ENCODE data around the gene MAGI2.
A peak's percentile ranks its signal among the peaks of the same experiment; 100 is the strongest.

The MAGI2 gene

DNA sequence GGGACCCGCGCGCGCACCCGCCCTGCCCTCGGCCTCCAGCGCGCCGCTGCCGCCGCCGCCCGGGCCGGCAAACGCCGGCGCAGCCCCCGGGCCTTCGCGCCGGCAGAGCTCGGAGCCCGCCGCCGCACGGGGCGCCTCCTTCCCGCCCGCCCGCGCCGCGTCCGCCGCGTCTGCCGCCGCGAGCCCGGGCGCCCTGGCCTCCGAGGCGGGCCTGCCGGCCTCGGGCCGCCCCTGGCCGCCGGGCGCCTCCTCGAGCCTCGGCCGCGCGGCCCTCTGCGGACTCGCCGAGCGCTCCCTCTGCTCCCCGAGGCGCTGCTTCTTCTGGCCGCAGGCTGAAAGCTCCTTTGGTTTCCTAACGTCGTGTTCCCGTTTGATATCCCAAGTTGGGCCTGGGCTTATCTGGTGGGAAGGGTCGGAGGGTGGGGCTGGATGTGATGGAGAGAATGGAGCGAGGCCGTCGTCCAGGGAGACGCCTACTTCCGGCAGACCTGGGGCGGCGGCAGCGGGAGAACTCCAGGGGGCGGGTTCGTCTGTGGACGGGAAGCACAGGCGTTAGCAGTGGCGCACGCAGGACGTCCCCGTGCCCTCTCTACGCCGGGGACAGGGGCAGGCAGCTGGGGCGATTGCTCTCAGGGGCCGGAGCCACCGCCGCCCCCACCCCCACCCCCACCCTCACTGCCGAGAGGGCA is 1433.9 kb downstream of the MAGI2 start:
- TF ChIP-seq, protein P1, sequence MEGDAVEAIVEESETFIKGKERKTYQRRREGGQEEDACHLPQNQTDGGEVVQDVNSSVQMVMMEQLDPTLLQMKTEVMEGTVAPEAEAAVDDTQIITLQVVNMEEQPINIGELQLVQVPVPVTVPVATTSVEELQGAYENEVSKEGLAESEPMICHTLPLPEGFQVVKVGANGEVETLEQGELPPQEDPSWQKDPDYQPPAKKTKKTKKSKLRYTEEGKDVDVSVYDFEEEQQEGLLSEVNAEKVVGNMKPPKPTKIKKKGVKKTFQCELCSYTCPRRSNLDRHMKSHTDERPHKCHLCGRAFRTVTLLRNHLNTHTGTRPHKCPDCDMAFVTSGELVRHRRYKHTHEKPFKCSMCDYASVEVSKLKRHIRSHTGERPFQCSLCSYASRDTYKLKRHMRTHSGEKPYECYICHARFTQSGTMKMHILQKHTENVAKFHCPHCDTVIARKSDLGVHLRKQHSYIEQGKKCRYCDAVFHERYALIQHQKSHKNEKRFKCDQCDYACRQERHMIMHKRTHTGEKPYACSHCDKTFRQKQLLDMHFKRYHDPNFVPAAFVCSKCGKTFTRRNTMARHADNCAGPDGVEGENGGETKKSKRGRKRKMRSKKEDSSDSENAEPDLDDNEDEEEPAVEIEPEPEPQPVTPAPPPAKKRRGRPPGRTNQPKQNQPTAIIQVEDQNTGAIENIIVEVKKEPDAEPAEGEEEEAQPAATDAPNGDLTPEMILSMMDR (conservative IDR thresholded peaks at IDR 0.05; ENCODE audit: low read length): peak; percentile 23
- DNase-seq (ENCODE audit: low read depth): peak; percentile 87

DNA sequence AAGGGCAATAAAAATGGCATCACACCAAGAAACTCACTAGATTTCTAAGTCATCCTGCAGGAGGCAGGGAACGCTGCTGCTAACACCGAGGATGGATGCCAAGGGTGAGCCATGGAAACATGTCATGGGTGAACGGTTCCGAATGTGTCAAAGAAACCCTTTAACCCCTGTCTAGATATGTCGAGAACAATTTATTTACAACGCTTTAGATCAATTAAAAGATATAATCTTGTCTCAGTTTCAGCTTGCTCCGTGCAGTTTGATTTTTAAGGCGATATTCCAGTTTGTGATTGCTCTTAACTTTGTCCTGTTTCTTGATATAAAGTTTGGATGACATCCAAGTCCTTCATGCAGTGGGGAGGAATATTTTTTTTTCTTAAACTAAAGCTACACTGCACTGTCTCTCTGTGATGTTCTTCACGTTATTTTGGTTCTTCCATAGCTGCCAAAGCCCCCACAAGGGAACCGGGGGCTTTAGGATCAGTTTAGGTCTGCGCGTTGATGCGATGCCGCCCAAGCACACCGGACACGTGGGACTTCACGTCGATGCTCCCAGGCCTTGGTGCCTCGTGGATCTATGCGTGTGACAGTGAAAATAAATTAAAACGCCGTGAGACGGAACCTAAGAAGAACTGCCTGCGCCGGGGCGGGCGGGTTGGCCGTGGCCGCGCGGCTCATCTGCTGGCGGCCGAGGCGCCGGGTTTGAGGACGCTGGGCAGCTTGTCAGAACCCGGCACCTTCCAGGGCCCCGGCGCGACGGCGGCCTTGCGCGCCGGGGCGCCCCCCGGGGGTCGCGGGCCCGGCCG is 1434.6 kb downstream of the MAGI2 start:
- peak overlapping the region; percentile 57 for H3K4me3 ChIP-seq (ENCODE audit: low read length)
- peak; percentile 54 for DNase-seq (ENCODE audit: low read depth)
- TF ChIP-seq, protein P1 (conservative IDR thresholded peaks at IDR 0.05; ENCODE audit: low read length): peak; percentile 37

More for the DNA sequence above, 1433.9 kb downstream of the MAGI2 start:
- H3K4me3 ChIP-seq (ENCODE audit: low read length): peak overlapping the region; percentile 66

DNA sequence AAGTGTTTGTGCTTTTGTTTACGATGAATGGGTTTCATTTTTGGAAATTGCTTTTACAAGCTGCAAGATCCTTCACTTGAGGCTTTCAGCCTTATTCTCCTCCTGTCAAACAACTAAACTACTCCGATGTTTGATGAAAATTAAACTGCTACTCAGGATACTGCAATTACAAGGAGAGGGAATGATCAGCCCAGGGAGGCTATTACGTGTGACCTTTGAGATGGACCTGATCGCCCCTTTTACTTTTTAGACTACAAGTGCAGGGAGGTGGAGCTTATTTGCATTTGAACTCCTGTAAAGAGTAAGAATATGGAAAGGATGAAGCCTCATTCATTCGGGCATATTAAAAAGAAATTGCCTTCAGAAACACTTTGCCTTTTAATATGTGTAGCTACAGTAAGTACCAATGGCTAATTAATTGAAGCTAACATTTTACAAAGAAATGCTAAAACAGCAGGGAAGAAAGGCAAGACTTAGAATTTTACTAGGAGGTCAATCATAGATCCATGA is 1435.8 kb downstream of the MAGI2 start:
- DNase-seq (ENCODE audit: low read depth): no peak
- H3K4me3 ChIP-seq (ENCODE audit: low read length): no peak overlapping the region
- TF ChIP-seq, protein P1 (conservative IDR thresholded peaks at IDR 0.05; ENCODE audit: low read length): no peak

DNA sequence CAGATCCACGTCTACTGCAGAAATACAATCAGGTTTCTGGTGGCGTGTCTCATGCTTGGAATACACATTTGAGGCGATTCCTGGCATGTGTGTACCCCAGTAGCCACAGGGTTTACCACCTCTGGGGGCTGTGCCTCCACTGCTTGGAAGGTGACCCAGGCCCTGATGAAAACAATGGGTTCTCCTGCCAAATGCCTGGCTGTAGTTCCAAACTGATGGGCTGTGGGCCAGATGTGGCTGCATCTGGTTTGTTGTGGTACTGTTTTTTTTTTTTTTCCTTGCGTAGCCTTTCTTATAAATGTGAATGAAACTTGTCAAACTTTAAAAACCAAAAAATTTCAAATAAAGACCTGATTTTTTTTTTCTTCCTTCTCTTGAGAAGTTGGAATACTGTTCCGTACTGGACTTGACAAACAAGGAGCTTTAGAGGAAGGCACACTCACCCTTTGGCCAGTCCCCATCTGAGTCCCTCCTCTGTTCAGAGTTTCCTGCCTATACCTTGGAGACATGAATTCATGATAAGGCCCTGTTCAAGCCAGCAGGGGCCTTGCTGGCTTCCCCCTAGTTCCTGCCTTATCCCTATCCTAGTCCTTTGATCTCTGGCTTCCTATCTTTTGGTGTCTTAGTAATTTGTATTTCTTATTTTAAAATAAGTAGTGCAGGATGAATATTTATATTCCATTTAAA is 1437.8 kb downstream of the MAGI2 start:
- no peak overlapping the region for H3K4me3 ChIP-seq (ENCODE audit: low read length)
- TF ChIP-seq, protein P1 (conservative IDR thresholded peaks at IDR 0.05; ENCODE audit: low read length): no peak
- no peak for DNase-seq (ENCODE audit: low read depth)

DNA sequence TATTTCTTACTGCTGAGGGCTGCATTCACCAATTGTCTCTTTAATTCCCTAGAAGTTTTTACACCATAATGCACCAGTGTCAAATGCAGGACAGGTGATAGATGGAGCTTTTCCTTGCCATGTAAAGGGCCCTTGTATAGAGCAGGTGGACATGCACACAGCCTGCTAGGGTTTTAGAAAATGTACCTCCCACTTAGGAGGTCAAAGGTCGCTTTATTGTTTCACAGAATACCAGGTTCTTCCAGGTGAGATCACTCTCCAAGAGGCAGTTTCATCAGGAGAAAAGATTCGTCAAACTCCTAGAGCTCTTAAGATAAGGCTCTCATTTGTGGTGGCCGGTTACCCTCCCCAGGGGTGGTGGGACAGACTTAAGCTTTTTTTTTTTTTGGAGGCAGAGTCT is 1439.1 kb downstream of the MAGI2 start:
- H3K4me3 ChIP-seq (ENCODE audit: low read length): no peak overlapping the region
- TF ChIP-seq, protein P1 (conservative IDR thresholded peaks at IDR 0.05; ENCODE audit: low read length): no peak
- DNase-seq (ENCODE audit: low read depth): no peak

DNA sequence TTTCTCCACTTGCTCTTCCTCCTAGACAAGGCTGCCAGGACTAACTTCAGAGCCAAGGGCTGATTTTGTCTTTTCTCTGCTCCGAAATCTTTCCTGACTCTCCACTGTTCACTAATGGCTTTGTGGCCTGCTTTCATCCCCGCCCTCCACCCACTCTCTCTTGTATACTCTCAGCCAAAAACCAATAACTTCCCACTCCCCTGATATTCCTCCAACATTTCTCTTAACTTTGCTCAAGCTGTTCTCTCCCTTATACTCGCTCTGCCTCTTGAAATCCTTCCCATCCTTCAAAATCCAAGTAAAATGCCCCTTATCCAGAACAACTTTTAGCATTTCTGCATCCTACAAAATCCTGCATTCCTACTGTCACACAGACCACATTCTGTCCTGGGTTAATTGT is 1440.1 kb downstream of the MAGI2 start:
- no peak overlapping the region for H3K4me3 ChIP-seq (ENCODE audit: low read length)
- DNase-seq (ENCODE audit: low read depth): no peak
- TF ChIP-seq, protein P1 (conservative IDR thresholded peaks at IDR 0.05; ENCODE audit: low read length): no peak
